Measurements from ENCODE around the gene BRF1.

BRF1 gene

DNA sequence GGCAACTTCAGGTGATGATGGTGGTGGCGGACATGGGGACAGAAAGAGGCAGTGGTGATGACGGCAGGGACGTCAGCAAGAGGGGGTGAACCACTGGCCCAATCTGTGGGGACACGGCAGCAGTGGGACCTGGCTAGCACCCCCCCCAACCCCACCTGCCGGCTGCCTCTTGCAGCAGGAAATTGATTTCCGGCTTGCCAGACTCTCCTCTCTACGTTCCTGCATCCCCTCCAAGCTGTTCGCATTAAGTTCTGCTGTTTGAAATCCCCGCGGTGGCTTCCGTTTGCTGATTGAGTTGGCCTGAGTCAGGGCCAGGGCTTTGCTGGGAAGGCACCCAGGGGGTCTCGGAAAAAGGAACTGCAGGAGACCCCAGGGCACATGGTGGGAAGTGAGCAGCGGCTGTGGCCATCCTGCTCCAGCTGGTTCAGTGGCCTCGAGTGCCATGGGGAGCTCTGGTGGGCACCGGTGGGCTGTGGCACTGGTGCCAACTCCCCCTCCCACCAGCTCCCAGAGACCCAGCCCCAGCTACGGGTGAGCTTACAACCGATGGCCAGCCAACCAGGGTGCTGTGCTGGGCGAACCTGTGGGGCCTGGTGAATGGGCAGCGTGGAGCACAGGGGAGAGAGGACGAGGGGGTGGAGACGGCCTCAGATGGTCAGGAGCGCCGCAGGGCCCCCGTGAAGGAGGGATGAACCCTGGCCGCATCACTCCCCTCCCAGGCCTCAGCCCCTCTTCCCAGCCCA, 105.1 kb downstream of the BRF1 start:
- TF ChIP-seq, protein P1, sequence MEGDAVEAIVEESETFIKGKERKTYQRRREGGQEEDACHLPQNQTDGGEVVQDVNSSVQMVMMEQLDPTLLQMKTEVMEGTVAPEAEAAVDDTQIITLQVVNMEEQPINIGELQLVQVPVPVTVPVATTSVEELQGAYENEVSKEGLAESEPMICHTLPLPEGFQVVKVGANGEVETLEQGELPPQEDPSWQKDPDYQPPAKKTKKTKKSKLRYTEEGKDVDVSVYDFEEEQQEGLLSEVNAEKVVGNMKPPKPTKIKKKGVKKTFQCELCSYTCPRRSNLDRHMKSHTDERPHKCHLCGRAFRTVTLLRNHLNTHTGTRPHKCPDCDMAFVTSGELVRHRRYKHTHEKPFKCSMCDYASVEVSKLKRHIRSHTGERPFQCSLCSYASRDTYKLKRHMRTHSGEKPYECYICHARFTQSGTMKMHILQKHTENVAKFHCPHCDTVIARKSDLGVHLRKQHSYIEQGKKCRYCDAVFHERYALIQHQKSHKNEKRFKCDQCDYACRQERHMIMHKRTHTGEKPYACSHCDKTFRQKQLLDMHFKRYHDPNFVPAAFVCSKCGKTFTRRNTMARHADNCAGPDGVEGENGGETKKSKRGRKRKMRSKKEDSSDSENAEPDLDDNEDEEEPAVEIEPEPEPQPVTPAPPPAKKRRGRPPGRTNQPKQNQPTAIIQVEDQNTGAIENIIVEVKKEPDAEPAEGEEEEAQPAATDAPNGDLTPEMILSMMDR (conservative IDR thresholded peaks at IDR 0.05) = no peak
- no peak overlapping the region for H3K27ac ChIP-seq

DNA sequence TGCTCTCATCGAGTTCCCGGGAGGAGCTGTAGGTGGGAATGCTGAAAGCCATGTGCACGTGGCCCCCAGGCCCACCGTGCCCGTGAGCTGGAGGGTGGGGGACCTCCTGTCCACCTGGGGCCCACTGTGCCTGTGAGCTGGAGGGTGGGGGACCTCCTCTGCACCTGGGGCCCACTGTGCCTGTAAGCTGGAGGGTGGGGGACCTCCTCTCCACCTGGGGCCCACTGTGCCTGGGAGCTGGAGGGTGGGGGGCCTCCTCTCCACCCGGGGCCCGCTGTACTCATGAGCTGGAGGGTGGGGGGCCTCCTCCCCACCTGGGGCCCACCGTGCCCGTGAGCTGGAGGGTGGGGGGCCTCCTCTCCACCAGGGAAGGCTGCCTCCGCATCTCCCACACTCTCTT, 105.8 kb downstream of the BRF1 start:
- H3K27ac ChIP-seq = no peak overlapping the region
- TF ChIP-seq, protein P1 (conservative IDR thresholded peaks at IDR 0.05) = no peak

DNA sequence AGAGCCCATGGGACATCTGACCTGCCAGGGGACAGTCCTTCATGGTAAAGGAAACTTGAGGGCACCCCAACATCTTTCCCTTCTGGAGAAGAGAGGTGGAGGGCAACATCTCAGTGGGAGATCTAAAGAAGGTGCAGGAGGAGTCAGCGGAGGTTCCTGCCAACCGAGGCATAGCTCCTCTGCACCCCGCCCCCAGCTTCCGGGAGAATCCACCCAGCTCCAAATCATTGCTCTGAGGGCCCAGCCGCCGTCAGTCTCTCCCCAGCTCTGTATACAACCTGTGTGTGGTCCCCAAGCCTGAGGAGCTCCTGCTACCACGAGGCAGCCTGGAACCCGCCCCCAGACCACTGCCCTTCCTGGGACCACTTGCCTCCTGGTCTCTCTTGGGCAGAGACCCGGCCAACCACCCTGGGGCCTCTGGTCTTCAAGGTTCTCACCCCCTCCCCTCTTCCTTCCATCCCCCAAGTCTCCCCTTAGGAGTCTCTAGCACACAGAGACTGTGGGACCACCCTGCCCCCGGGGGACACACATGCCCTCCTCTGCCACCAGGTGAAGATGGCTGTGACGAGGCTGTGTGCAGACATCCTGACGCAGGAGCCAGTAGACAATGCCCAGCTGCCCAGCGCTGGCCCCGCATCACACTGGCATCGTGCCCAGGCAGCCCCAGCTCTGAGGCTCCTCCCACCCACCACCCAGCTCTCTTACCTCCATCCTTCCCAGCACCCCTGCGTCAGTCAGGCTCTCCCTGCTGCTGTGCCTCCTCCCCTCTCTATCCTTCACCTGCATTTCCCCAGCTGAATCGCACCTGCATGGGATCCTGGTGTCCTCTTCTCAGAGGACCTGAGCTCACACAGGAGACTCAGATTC, 106.7 kb downstream of the BRF1 start:
- TF ChIP-seq, protein P1 (conservative IDR thresholded peaks at IDR 0.05) = no peak
- H3K27ac ChIP-seq = no peak overlapping the region

DNA sequence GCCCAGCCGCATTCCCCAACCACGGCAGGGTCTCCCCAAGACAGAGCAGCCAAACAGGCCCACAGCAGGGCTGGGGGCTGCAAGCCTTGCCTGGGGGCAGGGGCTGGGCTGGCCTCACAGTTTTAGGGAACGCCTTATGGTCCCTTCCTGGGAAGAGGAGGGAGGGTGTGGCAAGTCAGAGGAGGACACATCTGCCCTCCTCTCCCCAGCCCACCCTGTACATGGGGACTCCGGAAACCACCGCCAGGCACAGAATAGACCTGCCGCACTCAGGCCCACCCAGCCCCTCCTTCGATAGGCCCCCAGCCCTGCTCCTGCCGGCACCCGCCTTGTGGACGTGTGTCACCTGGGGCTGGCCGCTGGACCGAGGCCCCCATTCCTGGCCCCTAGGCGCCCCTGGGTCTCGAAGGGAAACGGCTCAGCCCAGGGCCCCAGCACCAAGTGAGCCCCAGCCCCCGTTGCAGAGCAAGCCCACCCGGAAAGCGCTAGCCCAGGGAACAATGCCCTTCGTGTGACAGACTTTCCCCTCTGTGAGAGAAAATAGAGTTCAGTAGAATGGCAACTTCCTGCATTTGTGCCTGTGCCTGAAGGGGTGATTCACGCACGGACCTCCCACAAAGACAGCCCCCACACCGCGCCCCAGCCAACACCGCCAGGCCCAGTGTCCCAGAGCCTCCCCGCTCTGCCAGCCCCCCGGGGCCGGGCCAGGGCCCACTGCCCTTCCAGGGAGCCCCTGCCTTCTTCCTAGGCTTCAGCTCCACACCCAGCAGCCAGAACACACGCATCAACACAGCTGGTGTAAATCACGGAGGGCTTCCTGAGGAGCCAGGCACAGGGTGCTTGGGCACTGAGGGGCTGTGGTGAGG, 107.7 kb downstream of the BRF1 start:
- TF ChIP-seq, protein P1 (conservative IDR thresholded peaks at IDR 0.05) = no peak
- no peak overlapping the region for H3K27ac ChIP-seq

DNA sequence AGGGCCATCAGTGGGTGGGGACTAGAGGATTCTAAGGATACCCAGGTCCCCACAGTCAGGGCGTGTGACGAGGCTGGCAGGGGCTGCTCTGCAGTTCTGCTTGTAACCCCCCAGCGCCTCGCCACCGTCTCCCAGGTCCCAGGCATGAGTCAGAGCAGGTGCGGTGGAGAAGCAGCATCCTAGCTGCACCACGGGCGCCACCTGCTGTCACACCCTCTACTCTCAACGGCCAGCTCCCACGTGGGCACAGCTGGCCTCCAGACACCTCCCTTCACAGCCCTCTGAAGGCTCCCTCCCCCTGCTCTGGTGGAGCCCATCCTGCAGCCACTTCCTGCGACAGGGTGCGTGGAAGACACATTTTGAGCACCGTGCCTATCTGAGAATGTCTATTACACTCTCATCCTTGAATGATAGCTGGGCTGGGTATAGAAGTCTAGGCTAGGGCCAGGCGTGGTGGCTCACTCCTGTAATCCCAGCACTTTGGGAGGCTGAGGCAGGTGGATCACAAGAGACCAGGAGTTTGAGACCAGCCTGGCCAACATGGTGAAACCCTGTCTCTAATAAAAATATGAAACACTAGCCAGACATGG, 112.8 kb downstream of the BRF1 start:
- no peak overlapping the region for H3K27ac ChIP-seq
- TF ChIP-seq, protein P1 (conservative IDR thresholded peaks at IDR 0.05) = peak; percentile 61; the same call in 1 of the 2 replicates

DNA sequence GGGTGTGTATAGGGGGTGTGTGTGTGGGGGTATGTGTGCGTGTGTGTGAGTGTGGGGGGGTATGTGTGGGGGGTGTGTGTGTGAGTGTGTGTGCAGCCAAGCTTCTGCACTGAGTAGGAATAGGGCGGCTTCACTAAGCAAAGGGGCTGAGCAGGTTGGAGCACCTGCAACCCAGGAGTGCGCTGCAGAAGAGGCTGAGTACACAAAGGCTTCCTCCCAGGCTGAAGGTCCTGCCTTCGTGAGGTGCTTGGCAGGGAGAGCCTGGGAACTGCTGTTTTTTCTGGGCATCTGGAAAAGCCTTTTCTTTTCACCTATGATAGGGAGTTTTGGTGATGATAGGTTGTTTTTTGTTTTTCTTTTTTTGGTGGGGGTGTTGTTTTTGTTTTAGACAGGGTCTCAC, 113.7 kb downstream of the BRF1 start:
- H3K27ac ChIP-seq = no peak overlapping the region
- TF ChIP-seq, protein P1 (conservative IDR thresholded peaks at IDR 0.05) = no peak

All from VCaP (cell line).